CD4-positive, alpha-beta T cell treated with Interleukin-6 at 100 ng/mL for 8 hours (primary cell): Measurements from ENCODE around the gene PANK2.
"Not testable (repeated sequence)": the region's sequence is repeated elsewhere in the genome, so short reads cannot be mapped to it uniquely, and the experiment has no call there.

ENCODE experiments used
- DNase-seq: peaks from one replicate; pipeline ENCODE4 v3.0.0-alpha.2; 2020; ENCODE audit warnings: mixed read lengths, low spot score

PANK2 gene

DNA sequence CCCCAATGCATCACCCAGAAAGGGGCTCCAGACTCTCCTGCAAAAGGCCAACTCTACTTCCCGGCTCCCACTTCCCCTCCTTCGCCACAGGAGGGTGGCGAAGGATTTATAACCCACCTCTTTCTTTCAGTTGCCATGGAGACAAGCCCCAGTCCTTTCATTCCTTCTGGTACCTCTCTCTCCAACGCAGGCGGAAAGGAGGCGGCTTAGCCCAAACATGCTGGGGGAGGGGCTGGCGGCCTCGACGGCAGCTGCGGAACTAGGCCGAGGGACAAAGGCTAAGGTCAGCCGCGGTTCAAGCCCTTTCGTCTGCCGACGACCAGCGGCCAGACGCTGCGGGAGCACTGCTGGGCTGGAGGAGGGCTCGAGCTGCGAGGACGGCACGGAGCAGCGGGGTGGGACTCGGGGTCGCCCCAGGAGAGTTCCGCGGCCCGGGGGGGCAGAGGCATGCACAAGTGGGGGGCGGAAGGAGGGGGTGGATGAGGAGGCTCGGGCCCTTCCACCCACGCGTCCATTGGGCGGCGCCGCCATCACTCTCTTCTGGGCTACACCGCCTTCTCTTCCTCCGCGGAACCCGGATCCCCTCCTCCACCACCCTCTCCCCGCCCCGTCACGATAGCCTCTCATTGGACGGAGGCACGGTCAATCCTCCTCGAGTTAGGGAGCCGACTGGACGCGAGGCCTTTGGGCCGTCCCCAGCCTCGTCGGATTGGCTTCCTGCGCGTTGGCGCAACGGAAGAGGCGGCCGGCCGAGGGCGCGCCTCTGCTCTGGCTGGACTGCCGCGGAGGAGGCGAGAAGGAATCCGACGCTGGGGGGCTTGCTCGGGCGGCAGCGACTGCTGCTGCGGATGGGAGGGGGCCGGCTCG is at the start of gene PANK2:
Gene PANK2 (plus strand): TSS at position 766 of the 867 bp plus-strand sequence.
- DNase-seq: peak; percentile 97

DNA sequence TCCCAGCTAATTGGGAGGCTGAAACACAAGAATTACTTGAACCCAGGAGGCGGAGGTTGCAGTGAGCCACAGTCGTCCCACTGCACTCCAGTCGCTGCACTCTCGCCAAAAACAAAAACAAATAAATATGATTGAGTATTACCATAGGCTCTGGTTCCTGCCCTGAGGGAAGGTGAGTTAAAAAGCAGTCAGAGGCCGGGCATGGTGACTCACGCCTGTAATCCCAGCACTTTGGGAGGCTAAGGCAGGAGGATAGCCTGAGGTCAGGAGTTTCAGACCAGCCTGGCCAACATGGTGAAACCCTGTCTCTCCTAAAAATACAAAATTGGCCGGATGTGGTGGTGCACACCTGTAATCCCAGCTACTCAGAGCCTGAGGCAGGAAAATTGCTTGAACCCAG is 49.0 kb upstream of the PANK2 start:
- DNase-seq: not testable (repeated sequence)

DNA sequence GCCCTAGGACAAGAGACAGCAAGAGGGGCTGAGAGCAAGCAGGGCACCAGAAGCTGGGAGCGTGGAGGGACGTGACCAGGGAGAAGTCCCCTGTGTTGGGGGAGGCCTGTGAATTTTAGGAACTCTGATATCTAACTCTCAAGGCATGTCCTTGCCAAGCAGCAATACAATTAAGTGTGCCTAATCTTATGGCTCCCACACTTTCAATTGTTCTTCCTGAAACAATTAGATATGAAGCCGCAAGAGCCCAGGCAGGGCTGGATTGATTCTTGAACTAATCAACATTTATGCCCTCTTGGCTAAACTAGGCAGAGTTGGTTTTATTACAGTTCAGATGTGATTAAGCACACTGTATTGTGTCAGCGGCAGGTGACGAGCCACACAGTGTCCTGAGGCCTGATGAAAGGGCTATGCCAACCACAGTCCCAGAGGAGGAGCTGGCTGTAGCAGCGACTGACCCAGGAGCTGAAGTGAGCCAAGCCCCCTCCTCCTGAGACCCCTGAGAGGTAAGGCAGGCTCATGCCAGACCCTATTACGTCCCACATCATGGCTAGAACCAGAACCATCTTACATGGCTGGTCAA is 46.7 kb upstream of the PANK2 start:
- no peak for DNase-seq

DNA sequence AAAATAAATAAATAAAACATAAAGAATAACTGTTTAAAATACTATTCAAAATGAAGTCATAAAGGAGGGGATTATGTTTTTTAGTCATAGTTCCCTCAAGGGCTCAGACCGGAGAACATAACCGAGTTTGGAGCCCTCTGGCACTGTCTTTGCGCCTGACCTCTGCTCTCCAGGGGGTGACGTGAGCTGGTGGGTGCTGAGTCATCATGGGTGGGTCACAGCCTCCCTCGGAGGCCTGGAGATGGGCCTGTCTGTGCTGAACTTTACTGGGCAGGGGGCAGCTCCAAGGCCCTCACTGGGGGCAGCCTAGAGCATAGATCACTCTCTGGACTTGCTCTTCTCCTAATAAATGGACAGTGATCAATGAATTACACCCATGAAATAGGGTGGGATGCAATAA is 45.7 kb upstream of the PANK2 start:
- DNase-seq: no peak

DNA sequence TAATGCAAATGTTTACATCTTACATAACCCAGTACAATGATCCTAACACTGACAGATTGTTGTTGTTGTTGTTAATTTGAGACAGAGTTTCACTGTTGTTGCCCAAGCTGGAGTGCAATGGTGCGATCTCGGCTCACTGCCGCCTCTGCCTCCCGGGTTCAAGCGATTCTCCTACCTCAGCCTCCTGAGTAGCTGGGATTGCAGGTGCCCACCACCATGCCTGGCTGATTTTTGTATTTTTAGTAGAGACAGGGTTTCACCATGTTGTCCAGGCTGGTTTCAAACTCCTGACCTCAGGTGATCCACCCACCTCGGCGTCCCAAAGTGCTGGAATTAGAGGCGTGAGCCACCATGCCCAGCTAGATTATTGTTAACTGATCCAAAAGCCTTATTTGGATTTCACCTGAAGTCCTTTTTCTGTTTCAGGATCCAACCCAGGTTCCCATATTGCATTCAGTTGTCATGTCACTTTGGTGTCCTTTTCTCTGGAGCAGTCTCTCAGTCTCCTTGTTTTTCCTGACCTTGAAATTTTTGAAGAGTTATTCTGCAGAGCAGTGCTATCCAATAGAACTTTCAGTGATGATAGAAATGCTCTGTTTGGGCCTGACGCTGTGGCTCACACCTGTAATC is 45.1 kb upstream of the PANK2 start:
- not testable (repeated sequence) for DNase-seq

DNA sequence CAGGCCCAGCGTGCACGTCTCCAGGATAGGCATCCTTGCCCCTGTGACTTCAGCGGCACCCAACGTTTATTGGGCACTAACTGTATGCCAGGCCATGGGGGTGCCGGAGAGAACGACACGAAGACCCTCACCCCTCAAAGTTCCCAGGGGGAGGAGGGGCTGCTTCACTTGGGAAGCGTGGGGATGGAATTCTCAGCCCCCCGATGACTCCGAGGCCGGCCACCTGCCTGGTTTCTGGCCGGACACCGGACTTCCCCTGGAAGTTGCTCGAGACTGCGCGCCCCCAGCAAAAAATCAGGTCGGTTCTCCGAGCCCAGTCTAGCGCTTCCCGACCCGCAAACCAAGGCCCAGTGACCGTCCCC is 42.8 kb upstream of the PANK2 start:
- no peak for DNase-seq

DNA sequence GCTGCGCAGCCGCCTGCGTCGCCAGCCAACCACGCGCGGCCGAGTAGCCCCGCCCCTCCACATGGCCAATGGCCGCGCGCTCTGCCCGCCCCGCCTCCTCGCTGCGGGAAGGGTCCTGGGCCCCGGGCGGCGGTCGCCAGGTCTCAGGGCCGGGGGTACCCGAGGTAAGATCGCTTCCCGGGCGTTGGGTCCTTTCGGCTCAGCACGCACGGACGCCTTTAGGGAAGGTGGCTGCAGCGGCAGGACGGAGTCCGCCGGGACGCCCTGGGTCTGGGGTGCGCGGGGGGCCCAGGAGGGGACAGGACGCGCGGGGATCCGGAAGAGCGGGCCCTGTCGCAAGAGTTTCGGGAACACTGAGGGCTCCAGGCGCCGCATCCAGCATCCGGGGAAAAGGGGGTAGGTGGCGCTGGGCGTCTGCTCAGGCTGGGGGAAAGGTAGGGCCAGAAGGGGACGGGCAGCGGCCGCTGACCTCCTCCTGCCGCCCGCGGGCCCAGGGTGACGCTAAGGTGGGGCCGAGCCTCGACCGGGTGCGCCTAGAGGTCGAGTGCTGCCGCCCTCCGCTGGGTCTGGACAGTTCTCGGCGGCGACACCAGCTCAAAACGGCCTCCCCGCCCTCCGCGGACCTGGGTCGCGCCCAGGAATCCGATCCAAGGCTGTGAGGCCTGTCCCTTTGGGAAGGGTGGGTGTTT is 42.3 kb upstream of the PANK2 start, which contains the start of gene MAVS:
Gene MAVS (plus strand): TSS at position 95 of the 689 bp plus-strand sequence. CDS start 7,791 bp downstream, outside the sequence.
- peak; percentile 83 for DNase-seq

DNA sequence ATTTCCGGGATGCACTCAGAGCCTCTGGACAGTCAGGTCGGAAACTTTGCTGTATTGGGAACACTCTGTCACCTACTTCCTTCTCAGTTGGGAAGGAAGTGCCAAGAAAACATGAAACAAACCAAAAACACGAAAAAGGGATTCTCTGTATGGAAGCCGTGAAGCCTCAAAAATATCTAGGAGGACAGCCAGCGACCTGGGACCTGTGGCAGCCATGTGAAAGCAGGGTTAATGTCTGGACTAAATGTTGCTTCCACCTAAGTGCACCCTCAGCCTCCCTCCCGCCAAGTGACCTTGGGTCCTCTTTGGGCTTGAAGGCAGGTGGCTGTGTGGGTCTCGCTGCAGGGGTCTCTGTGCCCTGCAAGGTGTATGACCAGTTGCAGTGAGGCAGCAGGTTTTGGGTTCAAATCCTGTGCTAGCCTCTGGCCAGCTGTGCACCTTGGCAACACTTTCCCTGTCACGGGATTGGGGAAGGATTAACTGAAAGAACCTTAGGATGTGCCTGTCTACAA is 41.7 kb upstream of the PANK2 start:
- DNase-seq: no peak

DNA sequence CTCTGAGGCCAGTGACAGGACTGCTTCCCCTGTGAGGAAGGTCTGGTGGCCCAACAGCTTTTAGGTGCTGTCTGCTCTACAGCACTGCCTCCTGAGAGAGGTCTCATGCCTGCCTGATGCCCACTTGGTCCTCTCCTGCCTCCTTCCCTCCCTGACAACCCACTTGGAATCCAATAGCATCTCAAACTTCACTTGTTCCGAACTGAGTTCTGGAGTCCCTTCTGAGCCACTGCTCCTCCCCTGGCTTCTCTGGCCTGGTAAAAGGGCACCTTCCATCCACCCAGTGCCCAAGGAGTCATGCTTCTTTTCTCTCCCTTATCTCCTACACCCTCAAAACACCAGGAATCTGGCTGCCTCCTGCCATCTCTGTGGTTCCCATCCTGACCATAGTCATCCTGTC is 40.6 kb upstream of the PANK2 start:
- DNase-seq: no peak

DNA sequence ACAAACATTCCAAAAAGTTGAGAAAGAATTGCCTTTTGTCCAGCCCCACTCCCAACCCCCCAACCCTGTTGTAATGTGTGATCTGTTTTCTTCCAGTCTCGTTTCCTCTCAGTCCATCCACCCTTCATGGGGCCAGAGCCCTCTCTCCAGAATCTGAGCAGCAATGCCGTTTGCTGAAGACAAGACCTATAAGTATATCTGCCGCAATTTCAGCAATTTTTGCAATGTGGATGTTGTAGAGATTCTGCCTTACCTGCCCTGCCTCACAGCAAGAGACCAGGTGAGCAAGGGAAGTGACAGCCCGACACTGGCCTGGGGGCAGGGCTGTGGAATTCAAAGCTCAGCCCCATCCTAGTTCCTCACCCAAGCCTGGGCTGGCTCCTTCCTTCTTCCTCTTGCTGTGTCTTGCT is 34.7 kb upstream of the PANK2 start:
- no peak for DNase-seq

DNA sequence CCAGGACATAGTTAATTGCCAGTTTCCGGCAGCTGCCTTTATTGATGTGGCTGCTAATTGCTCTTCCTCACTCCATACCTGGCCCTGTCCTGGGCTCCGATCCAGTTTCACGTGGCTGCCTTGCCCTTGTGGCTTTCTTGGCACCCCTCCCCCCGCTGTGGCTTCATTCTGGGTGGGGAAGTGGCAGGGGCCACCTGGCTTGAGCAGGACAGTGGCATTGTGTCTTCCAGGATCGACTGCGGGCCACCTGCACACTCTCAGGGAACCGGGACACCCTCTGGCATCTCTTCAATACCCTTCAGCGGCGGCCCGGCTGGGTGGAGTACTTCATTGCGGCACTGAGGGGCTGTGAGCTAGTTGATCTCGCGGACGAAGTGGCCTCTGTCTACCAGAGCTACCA is 31.8 kb upstream of the PANK2 start:
- DNase-seq: no peak

DNA sequence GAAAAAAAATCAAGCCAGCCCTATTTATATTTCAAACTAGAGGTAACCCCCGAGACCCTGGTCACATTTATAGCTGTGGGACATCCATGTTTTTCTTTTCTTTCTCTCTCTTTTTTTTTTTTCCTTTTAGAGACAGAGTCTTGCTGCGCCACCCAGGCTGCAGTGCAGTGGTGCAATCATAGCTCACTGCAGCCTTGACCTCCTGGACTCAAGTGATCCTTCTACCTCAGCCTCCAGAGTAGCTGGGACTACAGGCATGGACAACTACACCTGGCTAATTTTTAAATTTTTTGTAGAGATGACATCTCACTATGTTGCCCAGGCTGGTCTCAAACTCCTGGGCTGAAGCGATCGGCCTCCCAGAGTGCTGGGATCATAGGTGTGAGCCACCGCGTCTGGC is 30.5 kb upstream of the PANK2 start:
- DNase-seq: no peak

DNA sequence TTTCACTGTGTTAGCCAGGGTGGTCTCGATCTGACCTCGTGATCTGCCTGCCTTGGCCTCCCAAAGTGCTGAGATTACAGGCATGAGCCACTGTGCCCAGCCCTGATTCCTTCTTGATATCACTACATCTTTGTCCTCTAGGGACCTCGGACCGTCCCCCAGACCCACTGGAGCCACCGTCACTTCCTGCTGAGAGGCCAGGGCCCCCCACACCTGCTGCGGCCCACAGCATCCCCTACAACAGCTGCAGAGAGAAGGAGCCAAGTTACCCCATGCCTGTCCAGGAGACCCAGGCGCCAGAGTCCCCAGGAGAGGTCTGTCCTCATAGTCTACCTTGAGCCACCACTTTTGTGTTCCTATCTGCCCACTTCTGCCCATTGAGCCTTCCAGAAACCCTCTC is 28.0 kb upstream of the PANK2 start:
- no peak for DNase-seq

DNA sequence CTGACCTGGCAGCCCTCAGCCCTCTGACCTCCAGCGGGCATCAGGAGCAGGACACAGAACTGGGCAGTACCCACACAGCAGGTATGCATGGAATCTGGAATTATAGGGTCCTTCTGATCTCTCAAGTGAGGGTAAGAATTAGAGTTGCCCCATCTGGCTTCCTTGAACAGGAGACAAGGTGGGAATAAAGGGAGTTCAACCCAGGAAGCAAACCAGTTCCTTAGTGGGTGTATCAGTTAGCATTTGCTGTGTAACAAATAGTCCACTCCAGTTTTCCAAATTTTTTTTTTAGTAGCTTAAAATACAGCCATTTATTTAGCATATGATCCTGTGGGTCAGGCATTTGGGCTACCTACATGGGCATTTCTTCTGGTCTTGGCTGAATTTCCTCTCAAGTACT is 26.9 kb upstream of the PANK2 start:
- DNase-seq: no peak

DNA sequence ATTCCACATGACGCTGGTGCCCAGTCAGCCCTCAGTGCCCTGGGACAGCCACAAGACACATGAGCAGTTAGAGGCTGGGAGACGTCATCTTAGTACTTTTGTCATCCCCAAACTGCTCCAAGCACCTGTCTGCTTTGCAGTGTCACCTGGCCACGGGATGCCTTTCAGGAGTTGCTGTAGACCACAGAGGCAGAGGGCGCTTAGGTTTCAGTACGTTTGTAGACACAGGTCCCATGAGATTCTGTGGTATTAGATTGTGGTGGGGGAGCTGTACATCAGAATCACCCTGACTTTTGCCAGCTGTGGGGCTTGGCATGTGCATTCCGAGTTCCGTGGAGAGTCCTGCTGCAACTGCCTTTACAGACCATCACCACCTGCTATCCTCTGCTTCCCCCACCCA is 25.9 kb upstream of the PANK2 start:
- DNase-seq: no peak

DNA sequence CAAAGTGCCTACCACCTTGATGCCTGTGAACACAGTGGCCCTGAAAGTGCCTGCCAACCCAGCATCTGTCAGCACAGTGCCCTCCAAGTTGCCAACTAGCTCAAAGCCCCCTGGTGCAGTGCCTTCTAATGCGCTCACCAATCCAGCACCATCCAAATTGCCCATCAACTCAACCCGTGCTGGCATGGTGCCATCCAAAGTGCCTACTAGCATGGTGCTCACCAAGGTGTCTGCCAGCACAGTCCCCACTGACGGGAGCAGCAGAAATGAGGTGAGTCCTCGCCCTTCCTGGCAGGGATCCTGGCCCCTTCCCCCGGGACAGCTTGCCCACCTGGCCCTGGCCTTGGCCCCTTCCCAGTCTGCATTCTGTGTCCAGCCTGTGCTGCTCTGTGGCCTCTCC is 24.7 kb upstream of the PANK2 start:
- DNase-seq: no peak

DNA sequence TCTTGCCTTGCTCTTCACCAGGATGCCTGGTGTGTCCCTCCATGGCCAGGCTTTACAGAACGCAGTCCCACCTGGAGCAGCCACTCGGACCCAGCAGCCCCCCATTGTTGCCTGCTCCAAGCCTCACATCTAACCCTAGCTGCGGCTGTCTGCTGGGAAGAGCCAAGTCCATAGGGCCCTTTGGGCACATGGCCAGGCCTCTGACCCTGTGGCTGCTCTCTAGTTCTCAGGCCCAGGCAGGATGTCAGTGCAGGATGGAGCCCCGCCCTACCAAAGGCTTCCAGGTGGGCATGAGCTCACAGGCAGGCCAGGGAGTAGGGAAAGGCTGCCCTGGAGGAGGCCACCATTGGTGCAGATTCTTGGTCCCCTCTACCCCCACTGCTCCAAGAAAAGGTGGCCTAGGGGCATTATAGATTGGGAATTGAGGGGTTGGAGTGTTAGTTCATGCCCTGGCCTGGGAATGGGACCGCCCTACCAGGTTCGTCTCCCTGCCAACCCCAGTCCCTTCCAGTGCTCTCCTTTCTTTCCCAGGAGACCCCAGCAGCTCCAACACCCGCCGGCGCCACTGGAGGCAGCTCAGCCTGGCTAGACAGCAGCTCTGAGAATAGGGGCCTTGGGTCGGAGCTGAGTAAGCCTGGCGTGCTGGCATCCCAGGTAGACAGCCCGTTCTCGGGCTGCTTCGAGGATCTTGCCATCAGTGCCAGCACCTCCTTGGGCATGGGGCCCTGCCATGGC is 23.9 kb upstream of the PANK2 start:
- no peak for DNase-seq

DNA sequence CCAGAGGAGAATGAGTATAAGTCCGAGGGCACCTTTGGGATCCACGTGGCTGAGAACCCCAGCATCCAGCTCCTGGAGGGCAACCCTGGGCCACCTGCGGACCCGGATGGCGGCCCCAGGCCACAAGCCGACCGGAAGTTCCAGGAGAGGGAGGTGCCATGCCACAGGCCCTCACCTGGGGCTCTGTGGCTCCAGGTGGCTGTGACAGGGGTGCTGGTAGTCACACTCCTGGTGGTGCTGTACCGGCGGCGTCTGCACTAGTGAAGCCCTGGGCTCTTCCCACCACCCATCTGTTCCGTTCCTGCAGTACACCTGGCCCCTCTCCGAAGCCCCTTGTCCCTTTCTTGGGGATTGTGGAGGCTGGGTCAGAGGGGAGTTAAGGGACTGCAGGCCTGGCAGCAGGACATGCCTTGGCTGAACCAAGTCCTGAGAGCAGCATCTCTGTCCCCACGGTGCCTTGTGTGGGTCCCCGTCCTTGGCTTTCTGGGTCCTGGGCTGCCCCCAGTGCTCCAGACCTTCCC is 23.2 kb upstream of the PANK2 start:
- DNase-seq: no peak

DNA sequence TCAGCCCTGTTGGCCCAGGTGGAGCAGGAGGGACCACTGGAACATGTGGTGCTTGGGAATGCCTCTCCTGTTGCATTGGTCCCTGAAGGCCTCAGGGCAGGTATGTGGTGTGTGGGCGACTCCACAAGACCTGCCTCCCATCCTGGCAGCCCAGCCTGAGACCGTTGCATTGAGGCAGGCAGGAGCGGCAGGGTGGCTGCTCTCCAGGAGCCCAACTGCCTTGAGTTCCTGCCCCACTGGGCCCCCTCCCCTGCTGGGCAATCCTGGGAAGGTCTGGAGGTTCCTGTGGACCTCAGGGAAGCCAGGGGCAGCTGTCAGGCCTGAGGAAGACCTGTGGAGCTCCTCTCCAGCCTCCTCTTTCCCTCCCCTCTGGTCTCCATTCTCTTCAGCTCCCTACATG is 22.7 kb upstream of the PANK2 start:
- no peak for DNase-seq

DNA sequence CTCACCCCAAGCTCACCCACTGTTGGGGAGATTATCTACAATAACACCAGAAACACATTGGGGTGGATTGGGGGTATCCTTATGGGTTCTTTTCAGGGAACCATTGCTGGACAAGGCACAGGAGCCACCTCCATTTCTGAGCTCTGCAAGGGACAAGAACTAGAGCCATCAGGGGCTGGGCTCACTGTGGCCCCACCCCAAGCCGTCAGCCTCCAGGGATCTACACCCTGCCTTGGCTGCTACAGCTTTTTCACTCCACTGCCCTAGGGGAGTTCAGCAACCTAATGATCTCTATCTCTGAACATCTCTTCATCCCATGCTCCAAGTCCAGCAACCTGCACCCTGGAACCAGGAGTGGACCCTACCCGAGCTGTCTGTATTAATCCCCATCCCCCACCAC is 21.4 kb upstream of the PANK2 start:
- no peak for DNase-seq

DNA sequence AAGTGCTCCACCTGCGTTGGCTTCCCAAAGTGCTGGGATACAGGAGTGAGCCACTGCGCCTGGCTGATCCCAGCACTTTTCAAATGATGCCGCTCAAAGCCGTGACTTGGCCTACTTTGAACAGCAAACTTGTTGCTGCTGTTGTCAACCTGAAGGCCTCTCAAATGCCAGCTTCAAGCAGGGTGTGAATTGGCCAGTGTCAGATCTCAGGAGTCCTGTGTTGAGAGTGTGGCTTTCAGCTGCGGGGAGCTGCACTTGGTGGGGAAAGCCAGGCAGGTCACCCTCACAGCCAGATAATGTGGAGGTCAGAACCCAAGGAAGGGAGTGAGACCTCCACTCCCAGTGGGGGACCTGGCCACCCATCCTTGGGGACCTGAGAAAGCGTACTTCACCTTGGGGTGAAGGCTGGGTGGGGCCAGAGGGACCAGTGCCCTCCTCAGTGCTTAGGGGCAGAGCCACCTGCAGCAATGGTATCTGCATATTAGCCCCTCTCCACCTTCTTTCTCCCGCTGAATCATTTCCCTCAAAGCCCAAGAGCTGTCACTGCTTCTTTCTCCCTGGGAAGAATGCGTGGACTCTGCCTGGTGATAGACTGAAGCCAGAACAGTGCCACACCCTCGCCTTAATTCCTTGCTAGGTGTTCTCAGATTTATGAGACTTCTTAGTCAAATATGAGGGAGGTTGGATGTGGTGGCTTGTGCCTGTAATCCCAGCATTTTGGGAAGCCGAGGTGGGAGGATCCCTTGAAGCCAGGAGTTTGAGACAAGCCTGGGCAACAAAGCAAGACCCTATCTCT is 19.1 kb upstream of the PANK2 start:
- DNase-seq: no peak
